Measurements from ENCODE around the gene CD80. TPM values are rescaled to one million over a fixed set of nuclear protein-coding genes. Genes with fewer than 3 reads are reported as not detected.

The CD80 gene
- total and polyA plus RNA-seq, 10 of the 15 experiments (the other 5 are each of a cell fraction or from before 2014, with no cell fraction given), result 41.4 to 137 (median 58.1) TPM

DNA sequence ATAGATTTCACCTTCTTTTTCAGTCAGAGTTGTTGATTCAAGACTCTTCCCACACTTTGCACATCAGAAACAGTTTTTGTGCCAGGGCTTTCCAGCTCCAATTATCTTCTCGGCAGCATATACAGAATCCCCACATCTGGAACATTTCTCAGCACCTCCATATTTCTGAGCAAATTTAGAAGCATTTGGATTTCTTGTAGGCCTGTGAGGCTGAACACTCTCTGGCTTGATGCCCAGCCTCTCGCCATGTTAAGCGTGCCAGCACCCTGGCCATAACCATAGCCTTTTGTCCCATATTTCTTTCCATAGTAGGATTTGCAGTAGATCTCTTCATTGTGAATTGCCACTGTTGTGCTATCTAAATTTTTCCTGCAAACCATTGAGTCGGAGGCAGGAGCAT is 28.3 kb downstream of the CD80 start (continued):
- TF ChIP-seq ZBTB40 (IDR thresholded peaks at IDR 0.05; ENCODE audit: borderline replicate concordance), result no peak
- no peak for TF ChIP-seq HDAC6 (IDR thresholded peaks at IDR 0.05; ENCODE audit: unreplicated experiment)
- TF ChIP-seq CREB1 (IDR thresholded peaks at IDR 0.05; ENCODE audit: low read depth), result no peak
- TF ChIP-seq YBX1 (IDR thresholded peaks at IDR 0.05), result no peak
- TF ChIP-seq MYC (IDR thresholded peaks at IDR 0.05; ENCODE audit: insufficient read depth, insufficient read length, insufficient replicate concordance, low read length, severe bottlenecking), result no peak

GRCh38 chr3:119530456-119530855 is 29.0 kb downstream of the CD80 start:
- POLR2A ChIA-PET, result no interaction called here
- TF ChIP-seq ATF2 (IDR thresholded peaks at IDR 0.05; ENCODE audit: low read length), result no peak
- FAIRE-seq (no peak), DNase-seq (ENCODE audit: low read depth, low spot score) (no peak), ATAC-seq (no peak)
- no peaks in the 10 kb centered on the region for H3K9me3 ChIP-seq (replicated peaks; ENCODE audit: control insufficient read depth, insufficient read depth, low read length)
- no peak overlapping the region for H3K4me2 ChIP-seq (ENCODE audit: control insufficient read depth, insufficient read depth)
- CTCF ChIA-PET, result interaction anchor here (0.8 to 1.1 kb wide), 4 partner anchors 11 to 151 kb away, joined by 3 to 5 read pairs (median 3); partner anchors contain the start of gene CD80
- H3K36me3 ChIP-seq (ENCODE audit: control insufficient read depth in 2 of 2, insufficient read depth in 2 of 2, low read length in 1 of 2), result peaks cover 8 to 47% of the 10 kb centered on the region in 2 experiments
- no peaks in the 10 kb centered on the region for H4K20me1 ChIP-seq (ENCODE audit: control insufficient read depth, insufficient read depth)
- no peaks in the 10 kb centered on the region for H3K4me1 ChIP-seq (ENCODE audit: control insufficient read depth, insufficient read depth, low read length)
- intact Hi-C loops (cut with micrococcal nuclease; ENCODE audit: unreplicated experiment), result no loop called here
- no peak overlapping the region for H3K27ac ChIP-seq (ENCODE audit: control insufficient read depth, insufficient read depth)
- SMC1A ChIA-PET (ENCODE audit: uncharacterized antibody, unreplicated experiment), result interaction anchor here (0.7 to 1.7 kb wide), 9 partner anchors 9 to 255 kb away, joined by 3 to 10 read pairs (median 3); no protein-coding TSS in a partner anchor
- H3K4me3 ChIP-seq, result no peak overlapping the region
- 85% methylated on average over 2 of the region's 2 CpGs for WGBS (ENCODE audit: insufficient coverage, insufficient replicate concordance, low lambda C conversion rate, missing lambda C conversion rate)
- BruUV-seq (replicated peaks), result no TSS peak
- H2AFZ ChIP-seq (ENCODE audit: control insufficient read depth, low read depth, low read length), result no peak overlapping the region
- no peak overlapping the region for H3K9ac ChIP-seq (ENCODE audit: control insufficient read depth, insufficient read depth, low read length)
- in situ Hi-C loops (cut with MboI), result no loop called here
- H3K27me3 ChIP-seq (replicated peaks in 1 of 2; ENCODE audit: control insufficient read depth in 2 of 2, insufficient read depth in 2 of 2, low read length in 1 of 2), result no peaks in the 10 kb centered on the region
- RAD21 ChIA-PET (ENCODE audit: unreplicated experiment), result interaction anchor here (1.6 kb wide), 1 partner anchor 149 kb away, joined by 3 read pairs; no protein-coding TSS in a partner anchor
- H3K79me2 ChIP-seq (ENCODE audit: control insufficient read depth, insufficient read depth, low read length), result peaks cover 5% of the 10 kb centered on the region
